A549 (cell line): ENCODE data around the gene MOV10L1.

Experiments used
- EP300 ChIP-seq, 2 experiments: fragments of >200 bp; sonication (Bioruptor Twin); formaldehyde crosslinking; IDR thresholded peaks; 2 replicates in 1 of 2; 3 replicates in 1 of 2; pipeline ENCODE4 v1.6.1; 2016 to 2017
- HOXB5 ChIP-seq: fragments of 250-450 bp; sonication (Bioruptor Pico); IDR thresholded peaks from 2 replicates; pipeline ENCODE4 v1.5.0; 2020; ENCODE audit warnings: mild to moderate bottlenecking, moderate library complexity
- JUN ChIP-seq, 2 experiments: fragments of >200 bp; sonication (Bioruptor Twin); formaldehyde crosslinking; IDR thresholded peaks; 2 replicates in 1 of 2; 3 replicates in 1 of 2; pipeline ENCODE4 v1.6.1; 2016 to 2017
- JUNB ChIP-seq: fragments of >200 bp; sonication (Bioruptor Twin); formaldehyde crosslinking; IDR thresholded peaks from 2 replicates; pipeline ENCODE4 v1.6.1; 2016
- KDM1A ChIP-seq: fragments of 200-600 bp; sonication (generic); IDR thresholded peaks from 2 replicates; pipeline ENCODE4 v1.6.1; 2016; ENCODE audit warnings: low read depth, mild to moderate bottlenecking
- MAX ChIP-seq: IDR thresholded peaks from 2 replicates; pipeline ENCODE4 v1.6.1; 2012

DNA sequence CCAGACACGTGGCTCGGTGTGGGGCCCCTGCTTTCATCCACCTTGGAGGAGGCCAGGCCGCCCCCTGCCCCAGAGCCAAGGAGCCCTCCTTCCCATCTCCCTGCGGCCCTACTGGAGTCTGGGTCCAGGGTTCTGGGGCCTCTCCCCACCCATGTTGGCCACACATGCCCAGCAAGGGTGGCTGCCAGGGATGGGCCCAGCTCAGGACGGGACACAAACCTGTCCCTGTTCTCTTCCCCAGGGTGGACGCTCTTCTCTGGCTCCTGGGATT lies 85.3 kb downstream of the MOV10L1 start:
- TF ChIP-seq MAX (no peak), JUN (IDR thresholded peaks at IDR 0.05) (no peak), JUNB (no peak), EP300 (IDR thresholded peaks at IDR 0.05) (no peak), HOXB5 (no peak), KDM1A (no peak)
